ENCODE data around the gene CDC42EP2.

The CDC42EP2 gene

GRCh38 chr11:65352783-65353182, 38.1 kb downstream of the CDC42EP2 start:
- TF ChIP-seq, protein P1, sequence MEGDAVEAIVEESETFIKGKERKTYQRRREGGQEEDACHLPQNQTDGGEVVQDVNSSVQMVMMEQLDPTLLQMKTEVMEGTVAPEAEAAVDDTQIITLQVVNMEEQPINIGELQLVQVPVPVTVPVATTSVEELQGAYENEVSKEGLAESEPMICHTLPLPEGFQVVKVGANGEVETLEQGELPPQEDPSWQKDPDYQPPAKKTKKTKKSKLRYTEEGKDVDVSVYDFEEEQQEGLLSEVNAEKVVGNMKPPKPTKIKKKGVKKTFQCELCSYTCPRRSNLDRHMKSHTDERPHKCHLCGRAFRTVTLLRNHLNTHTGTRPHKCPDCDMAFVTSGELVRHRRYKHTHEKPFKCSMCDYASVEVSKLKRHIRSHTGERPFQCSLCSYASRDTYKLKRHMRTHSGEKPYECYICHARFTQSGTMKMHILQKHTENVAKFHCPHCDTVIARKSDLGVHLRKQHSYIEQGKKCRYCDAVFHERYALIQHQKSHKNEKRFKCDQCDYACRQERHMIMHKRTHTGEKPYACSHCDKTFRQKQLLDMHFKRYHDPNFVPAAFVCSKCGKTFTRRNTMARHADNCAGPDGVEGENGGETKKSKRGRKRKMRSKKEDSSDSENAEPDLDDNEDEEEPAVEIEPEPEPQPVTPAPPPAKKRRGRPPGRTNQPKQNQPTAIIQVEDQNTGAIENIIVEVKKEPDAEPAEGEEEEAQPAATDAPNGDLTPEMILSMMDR (IDR thresholded peaks at IDR 0.05) = no peak
- Histone ChIP-seq H3K4me3 (ENCODE audit: low read depth in 1 of 2, low read length in 1 of 2) (no peak overlapping the region), H3K27me3 (peaks cover 18% of the 10 kb centered on the region), H3K27ac (no peak overlapping the region), H3K4me1 (ENCODE audit: control insufficient read depth in 1 of 2, insufficient read depth in 1 of 2, low read depth in 1 of 2, low read length in 1 of 2) (peaks cover 12 to 19% of the 10 kb centered on the region in 2 experiments), H3K36me3 (peaks cover 57% of the 10 kb centered on the region), H3K9me3 (no peaks in the 10 kb centered on the region)

GRCh38 chr11:65353376-65353775, 38.7 kb downstream of the CDC42EP2 start:
- Histone ChIP-seq H3K27me3 (peaks cover 18% of the 10 kb centered on the region), H3K27ac (peak overlapping the region; percentile 98), H3K4me3 (ENCODE audit: low read depth in 1 of 2, low read length in 1 of 2) (no peak overlapping the region), H3K9me3 (no peaks in the 10 kb centered on the region), H3K4me1 (ENCODE audit: control insufficient read depth in 1 of 2, insufficient read depth in 1 of 2, low read depth in 1 of 2, low read length in 1 of 2) (peaks cover 12 to 19% of the 10 kb centered on the region in 2 experiments), H3K36me3 (peaks cover 51% of the 10 kb centered on the region)
- TF ChIP-seq, protein P1 (IDR thresholded peaks at IDR 0.05) = no peak

DNA sequence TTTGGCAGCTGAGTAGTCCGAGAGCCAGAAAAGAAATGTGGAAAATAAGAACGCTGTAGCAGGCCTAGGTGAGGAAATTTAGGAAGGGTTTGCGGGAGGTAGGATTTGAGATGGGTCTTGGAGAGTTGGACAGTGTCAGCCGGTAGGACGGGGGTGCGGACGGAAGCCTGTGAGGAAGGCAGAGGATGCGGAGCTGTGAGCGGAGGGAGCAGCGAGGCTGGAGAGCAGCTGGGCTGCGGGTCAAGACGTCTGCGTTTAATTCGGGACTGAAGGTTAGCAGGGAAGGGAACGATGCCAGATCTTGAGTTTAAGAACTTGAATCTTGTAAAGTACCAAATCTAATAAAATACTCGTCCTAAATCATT, 39.2 kb downstream of the CDC42EP2 start:
- peaks cover 12 to 19% of the 10 kb centered on the region in 2 experiments for H3K4me1 ChIP-seq (ENCODE audit: control insufficient read depth in 1 of 2, insufficient read depth in 1 of 2, low read depth in 1 of 2, low read length in 1 of 2)
- H3K36me3 ChIP-seq = peaks cover 46% of the 10 kb centered on the region
- H3K9me3 ChIP-seq = no peaks in the 10 kb centered on the region
- H3K27ac ChIP-seq = peak overlapping the region; percentile 98
- TF ChIP-seq, protein P1 (IDR thresholded peaks at IDR 0.05) = no peak
- peaks cover 18% of the 10 kb centered on the region for H3K27me3 ChIP-seq
- H3K4me3 ChIP-seq (ENCODE audit: low read depth in 1 of 2, low read length in 1 of 2) = peak overlapping the region; percentile 83 to 98

GRCh38 chr11:65354265-65355012, 39.8 kb downstream of the CDC42EP2 start, which contains the start of gene TIGD3:
Gene TIGD3 (plus strand): TSS chr11:65354751. CDS start chr11:65355809, 1,058 bp downstream.
- Histone ChIP-seq H3K27me3 (peaks cover 18% of the 10 kb centered on the region), H3K36me3 (peaks cover 41% of the 10 kb centered on the region), H3K4me3 (ENCODE audit: low read depth in 1 of 2, low read length in 1 of 2) (peak within 1 kb of the TSS; percentile 83 to 98), H3K4me1 (ENCODE audit: control insufficient read depth in 1 of 2, insufficient read depth in 1 of 2, low read depth in 1 of 2, low read length in 1 of 2) (peaks cover 12 to 19% of the 10 kb centered on the region in 2 experiments), H3K27ac (peak within 1 kb of the TSS; percentile 98), H3K9me3 (no peaks in the 10 kb centered on the region)
- TF ChIP-seq, protein P1 (IDR thresholded peaks at IDR 0.05) = no peak

GRCh38 chr11:65355013-65355775, 40.5 kb downstream of the CDC42EP2 start:
- peaks cover 18% of the 10 kb centered on the region for H3K27me3 ChIP-seq
- peak overlapping the region; percentile 98 for H3K27ac ChIP-seq
- H3K4me1 ChIP-seq (ENCODE audit: control insufficient read depth in 1 of 2, insufficient read depth in 1 of 2, low read depth in 1 of 2, low read length in 1 of 2) = peaks cover 12 to 19% of the 10 kb centered on the region in 2 experiments
- peaks cover 34% of the 10 kb centered on the region for H3K36me3 ChIP-seq
- H3K4me3 ChIP-seq (ENCODE audit: low read depth in 1 of 2, low read length in 1 of 2) = peak overlapping the region; percentile 83 to 98
- no peaks in the 10 kb centered on the region for H3K9me3 ChIP-seq
- TF ChIP-seq, protein P1 (IDR thresholded peaks at IDR 0.05) = no peak

Measured in neutrophil (primary cell).